ENCODE data around the gene TMPRSS11B. TPM values are rescaled to one million over a fixed set of nuclear protein-coding genes. Genes with fewer than 3 reads are reported as not detected.

TMPRSS11B gene
- polyA plus RNA-seq, 1 donor (not counting 4 experiments of a cell fraction or from before 2014, with no cell fraction given) = 0.58 TPM

DNA sequence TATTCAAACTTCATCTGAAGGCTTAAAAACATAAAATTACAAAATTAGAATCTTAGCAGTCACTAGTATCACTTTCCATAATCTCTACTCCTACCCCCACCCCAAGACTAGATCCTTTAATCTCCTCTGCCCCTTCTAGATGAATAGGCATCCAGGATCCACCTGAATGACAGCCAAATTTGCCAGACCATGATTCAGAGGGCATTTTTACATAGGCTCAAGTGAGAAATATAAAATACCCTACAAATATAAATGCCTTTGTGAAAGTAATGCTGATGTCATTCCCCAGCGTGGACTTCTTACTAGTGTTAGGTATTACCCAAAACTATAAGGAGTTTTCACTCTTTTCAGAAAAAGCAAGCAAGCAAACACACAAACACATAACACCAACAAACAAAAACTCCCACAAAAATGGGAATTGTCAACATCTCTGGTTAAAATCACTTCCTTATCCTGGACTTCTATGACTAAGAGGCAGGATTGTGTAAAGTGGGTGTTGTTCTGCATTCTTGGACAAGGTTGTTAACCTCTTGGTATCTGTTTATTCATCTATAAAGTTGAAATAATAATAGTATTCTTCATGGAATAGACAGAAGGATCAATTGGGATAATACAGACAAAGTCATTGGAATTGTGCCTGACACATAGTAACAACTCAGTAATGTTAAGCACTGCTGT lies 64.5 kb downstream of the TMPRSS11B start:
- Histone ChIP-seq H3K9ac (ENCODE audit: control insufficient read depth, extremely low read depth, insufficient read depth, low read length) (no peak overlapping the region), H3K4me3 (ENCODE audit: control insufficient read depth in 2 of 3, extremely low read depth in 1 of 3, insufficient read depth in 2 of 3, low read depth in 1 of 3, low read length in 3 of 3) (no peak overlapping the region), H3K9me1 (ENCODE audit: control insufficient read depth, extremely low read depth, insufficient read depth, low read length) (no peaks in the 10 kb centered on the region), H4K20me1 (ENCODE audit: control insufficient read depth, extremely low read depth, insufficient read depth, low read length) (no peaks in the 10 kb centered on the region), H3K27ac (ENCODE audit: control insufficient read depth, insufficient read depth, low read length) (no peak overlapping the region), H3K79me2 (ENCODE audit: control insufficient read depth, insufficient read depth, low read length) (no peaks in the 10 kb centered on the region), H3K36me3 (ENCODE audit: control insufficient read depth in 2 of 2, extremely low read depth in 1 of 2, insufficient read depth in 2 of 2, low read length in 2 of 2) (no peaks in the 10 kb centered on the region), H3K9me3 (ENCODE audit: control insufficient read depth, low read depth, low read length) (no peaks in the 10 kb centered on the region), H3K4me1 (ENCODE audit: control insufficient read depth, extremely low read depth, insufficient read depth, low read length) (peaks cover 8% of the 10 kb centered on the region), H2AFZ (ENCODE audit: control insufficient read depth, low read length) (peak overlapping the region; percentile 72), H3K4me2 (ENCODE audit: control insufficient read depth, extremely low read depth, insufficient read depth, low read depth, low read length) (peak overlapping the region; percentile 13), H3K27me3 (ENCODE audit: control insufficient read depth, extremely low read depth, insufficient read depth, low read length) (no peaks in the 10 kb centered on the region)
- DNase-seq (ENCODE audit: low read depth, low spot score) = peak; percentile 9
- FAIRE-seq = peak; percentile 77
- dilution Hi-C loops (cut with MboI; ENCODE audit: extremely low pct_ligation_motif_present, low sequenced_read_pairs) = no loop called here
- no peak for TF ChIP-seq EZH2 (IDR thresholded peaks at IDR 0.05; ENCODE audit: low read length)
- TF ChIP-seq, protein P1, sequence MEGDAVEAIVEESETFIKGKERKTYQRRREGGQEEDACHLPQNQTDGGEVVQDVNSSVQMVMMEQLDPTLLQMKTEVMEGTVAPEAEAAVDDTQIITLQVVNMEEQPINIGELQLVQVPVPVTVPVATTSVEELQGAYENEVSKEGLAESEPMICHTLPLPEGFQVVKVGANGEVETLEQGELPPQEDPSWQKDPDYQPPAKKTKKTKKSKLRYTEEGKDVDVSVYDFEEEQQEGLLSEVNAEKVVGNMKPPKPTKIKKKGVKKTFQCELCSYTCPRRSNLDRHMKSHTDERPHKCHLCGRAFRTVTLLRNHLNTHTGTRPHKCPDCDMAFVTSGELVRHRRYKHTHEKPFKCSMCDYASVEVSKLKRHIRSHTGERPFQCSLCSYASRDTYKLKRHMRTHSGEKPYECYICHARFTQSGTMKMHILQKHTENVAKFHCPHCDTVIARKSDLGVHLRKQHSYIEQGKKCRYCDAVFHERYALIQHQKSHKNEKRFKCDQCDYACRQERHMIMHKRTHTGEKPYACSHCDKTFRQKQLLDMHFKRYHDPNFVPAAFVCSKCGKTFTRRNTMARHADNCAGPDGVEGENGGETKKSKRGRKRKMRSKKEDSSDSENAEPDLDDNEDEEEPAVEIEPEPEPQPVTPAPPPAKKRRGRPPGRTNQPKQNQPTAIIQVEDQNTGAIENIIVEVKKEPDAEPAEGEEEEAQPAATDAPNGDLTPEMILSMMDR (optimal IDR thresholded peaks at IDR 0.05 in 1 of 3, IDR thresholded peaks at IDR 0.05 in 1 of 3, conservative IDR thresholded peaks at IDR 0.05 in 1 of 3; ENCODE audit: extremely low read depth in 1 of 3, insufficient read depth in 2 of 3, low read length in 3 of 3) = no peak

DNA sequence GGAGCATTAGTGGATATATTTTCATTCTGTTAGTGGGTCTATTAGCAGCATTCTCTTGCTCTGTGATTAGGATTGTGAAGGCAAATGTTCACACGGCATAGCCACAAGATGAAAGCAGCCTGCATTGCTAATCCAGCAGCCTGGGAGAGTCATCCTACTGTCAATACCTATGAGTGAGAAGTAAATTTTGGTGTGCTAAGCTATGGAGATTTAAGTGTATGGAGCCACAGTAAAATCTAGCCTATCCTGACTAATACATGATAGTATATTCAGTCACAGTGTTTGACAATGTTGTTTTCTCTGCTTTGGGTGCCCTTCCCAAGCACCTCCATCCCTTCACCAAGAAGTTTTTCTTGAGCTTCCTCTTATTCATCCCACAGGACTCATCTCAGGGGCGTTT lies 68.6 kb downstream of the TMPRSS11B start:
- Histone ChIP-seq H3K9me3 (ENCODE audit: control insufficient read depth, low read depth, low read length) (no peaks in the 10 kb centered on the region), H3K9ac (ENCODE audit: control insufficient read depth, extremely low read depth, insufficient read depth, low read length) (no peak overlapping the region), H3K4me3 (ENCODE audit: control insufficient read depth in 2 of 3, extremely low read depth in 1 of 3, insufficient read depth in 2 of 3, low read depth in 1 of 3, low read length in 3 of 3) (no peak overlapping the region), H3K4me2 (ENCODE audit: control insufficient read depth, extremely low read depth, insufficient read depth, low read depth, low read length) (no peak overlapping the region), H4K20me1 (ENCODE audit: control insufficient read depth, extremely low read depth, insufficient read depth, low read length) (no peaks in the 10 kb centered on the region), H3K27me3 (ENCODE audit: control insufficient read depth, extremely low read depth, insufficient read depth, low read length) (no peaks in the 10 kb centered on the region), H2AFZ (ENCODE audit: control insufficient read depth, low read length) (no peak overlapping the region), H3K36me3 (ENCODE audit: control insufficient read depth in 2 of 2, extremely low read depth in 1 of 2, insufficient read depth in 2 of 2, low read length in 2 of 2) (no peaks in the 10 kb centered on the region), H3K79me2 (ENCODE audit: control insufficient read depth, insufficient read depth, low read length) (no peaks in the 10 kb centered on the region), H3K4me1 (ENCODE audit: control insufficient read depth, extremely low read depth, insufficient read depth, low read length) (peaks cover 11% of the 10 kb centered on the region), H3K27ac (ENCODE audit: control insufficient read depth, insufficient read depth, low read length) (no peak overlapping the region), H3K9me1 (ENCODE audit: control insufficient read depth, extremely low read depth, insufficient read depth, low read length) (no peaks in the 10 kb centered on the region)
- dilution Hi-C loops (cut with MboI; ENCODE audit: extremely low pct_ligation_motif_present, low sequenced_read_pairs) = no loop called here
- no peak for TF ChIP-seq EZH2 (IDR thresholded peaks at IDR 0.05; ENCODE audit: low read length)
- TF ChIP-seq, protein P1 (optimal IDR thresholded peaks at IDR 0.05 in 1 of 3, IDR thresholded peaks at IDR 0.05 in 1 of 3, conservative IDR thresholded peaks at IDR 0.05 in 1 of 3; ENCODE audit: extremely low read depth in 1 of 3, insufficient read depth in 2 of 3, low read length in 3 of 3) = no peak
- FAIRE-seq (peak; percentile 48), DNase-seq (ENCODE audit: low read depth, low spot score) (no peak)

Other genes with a start within 250 kb of the TMPRSS11B start
- gene TMPRSS11F, start 115.8 kb downstream of the TMPRSS11B start, polyA plus RNA-seq = 0.56 to 3.1 TPM (median 1.2 TPM) in 3 replicates
- gene YTHDC1, start 104.4 kb upstream of the TMPRSS11B start, polyA plus RNA-seq = 39.1 to 74.2 TPM (median 43.8 TPM) in 3 replicates
- 1.6 to 2.3 TPM (median 2.0 TPM) in 3 replicates for gene TMPRSS11E, start 201.8 kb upstream of the TMPRSS11B start, polyA plus RNA-seq